Measurements from ENCODE around the gene LGR4.

LGR4 gene

GRCh38 chr11:27362749-27363575 is 109.6 kb downstream of the LGR4 start, which contains the start of gene CCDC34:
Gene CCDC34 (minus strand): TSS chr11:27363215. CDS start chr11:27363194, 21 bp downstream.
- no peaks in the 10 kb centered on the region for H3K9me3 ChIP-seq
- no peaks in the 10 kb centered on the region; the same call in 1 of the 2 replicates for H3K4me1 ChIP-seq
- no peaks in the 10 kb centered on the region for H3K27me3 ChIP-seq
- no peaks in the 10 kb centered on the region for H3K36me3 ChIP-seq
- peak within 1 kb of the TSS; percentile 74 for H3K4me3 ChIP-seq (ENCODE audit: low read depth, low read length)
- DNase-seq = peak; percentile 90
- TF ChIP-seq CTCF (IDR thresholded peaks at IDR 0.05; ENCODE audit: low read depth, low read length) = no peak

- Histone ChIP-seq H3K4me3 (ENCODE audit: low read depth, low read length) (peak overlapping the region; percentile 74), H3K9me3 (no peaks in the 10 kb centered on the region), H3K4me1 (no peaks in the 10 kb centered on the region), H3K36me3 (no peaks in the 10 kb centered on the region), H3K27me3 (no peaks in the 10 kb centered on the region)
- DNase-seq = no peak
- TF ChIP-seq CTCF (IDR thresholded peaks at IDR 0.05; ENCODE audit: low read depth, low read length) = no peak
These were observed 110.8 kb downstream of the LGR4 start for GRCh38 chr11:27361649-27362431.

GRCh38 chr11:27358296-27358695 is 114.3 kb downstream of the LGR4 start:
- Histone ChIP-seq H3K36me3 (no peaks in the 10 kb centered on the region), H3K4me1 (no peaks in the 10 kb centered on the region), H3K4me3 (ENCODE audit: low read depth, low read length) (no peak overlapping the region), H3K27me3 (no peaks in the 10 kb centered on the region), H3K9me3 (no peaks in the 10 kb centered on the region)
- no peak for DNase-seq
- TF ChIP-seq CTCF (IDR thresholded peaks at IDR 0.05; ENCODE audit: low read depth, low read length) = no peak

- no peak overlapping the region for H3K4me3 ChIP-seq (ENCODE audit: low read depth, low read length)
- H3K27me3 ChIP-seq = no peaks in the 10 kb centered on the region
- TF ChIP-seq CTCF (IDR thresholded peaks at IDR 0.05; ENCODE audit: low read depth, low read length) = no peak
- H3K4me1 ChIP-seq = no peaks in the 10 kb centered on the region
- H3K36me3 ChIP-seq = no peaks in the 10 kb centered on the region
- H3K9me3 ChIP-seq = no peaks in the 10 kb centered on the region
- DNase-seq = no peak
These were observed 115.3 kb downstream of the LGR4 start for GRCh38 chr11:27357250-27357649.

GRCh38 chr11:27356624-27357222 is 115.9 kb downstream of the LGR4 start:
- Histone ChIP-seq H3K4me1 (no peaks in the 10 kb centered on the region), H3K27me3 (no peaks in the 10 kb centered on the region), H3K4me3 (ENCODE audit: low read depth, low read length) (no peak overlapping the region), H3K9me3 (no peaks in the 10 kb centered on the region), H3K36me3 (no peaks in the 10 kb centered on the region)
- no peak for TF ChIP-seq CTCF (IDR thresholded peaks at IDR 0.05; ENCODE audit: low read depth, low read length)
- DNase-seq = no peak

Data from BE2C (cell line).